ENCODE data around the gene MAGEB17.
"Not testable (repeated sequence)": the region's sequence is repeated elsewhere in the genome, so short reads cannot be mapped to it uniquely, and the experiment has no call there.

Gene MAGEB17

DNA sequence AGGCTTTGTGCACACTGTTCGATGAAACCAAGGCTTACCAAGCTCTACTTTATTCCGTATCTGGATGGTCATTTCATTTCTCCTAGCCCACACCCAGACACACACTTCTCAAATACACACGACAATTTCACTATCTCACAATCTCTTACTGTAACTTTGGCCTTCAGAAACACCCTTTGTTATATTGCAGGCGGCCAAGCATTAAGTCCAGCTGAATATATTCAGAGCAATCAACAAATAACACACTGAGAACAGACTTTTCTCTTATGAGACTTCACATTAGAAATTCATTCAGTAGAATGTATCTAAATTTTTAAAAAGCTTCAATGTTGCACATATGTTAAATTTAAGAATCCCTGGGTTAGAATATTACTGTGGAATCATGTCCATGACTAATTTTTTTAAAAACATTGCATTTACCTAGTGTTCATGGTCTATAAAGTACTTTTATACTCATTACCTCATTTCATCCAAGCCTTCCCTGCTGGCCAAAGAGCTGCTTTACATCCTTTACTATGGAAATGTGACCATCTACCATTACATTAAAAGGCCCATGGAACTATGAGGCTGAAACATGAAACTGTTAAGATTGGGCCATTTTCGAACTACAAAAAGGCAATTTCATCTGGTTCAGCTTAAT is 10.5 kb upstream of the MAGEB17 start:
- no peak for DNase-seq (ENCODE audit: low spot score)

DNA sequence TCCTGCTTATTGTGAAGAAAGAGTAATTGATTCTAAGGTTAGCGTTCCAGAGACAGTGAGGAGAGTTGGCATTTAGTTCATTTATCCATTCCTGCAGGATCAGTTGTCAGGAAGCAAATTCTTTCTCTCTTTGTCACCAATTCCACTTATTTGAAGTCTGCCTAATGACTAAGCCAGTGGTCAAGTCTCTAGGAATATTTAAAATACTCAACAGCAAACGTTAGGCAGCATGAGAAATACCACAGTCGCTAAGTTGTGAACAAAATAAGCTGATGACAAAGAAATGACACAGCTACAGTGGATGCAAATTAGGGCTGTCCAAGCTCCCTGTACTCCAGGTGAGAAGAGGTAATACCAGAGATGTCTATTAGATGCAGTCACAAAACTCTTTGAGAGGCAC is 6.6 kb upstream of the MAGEB17 start:
- no peak for DNase-seq (ENCODE audit: low spot score)

DNA sequence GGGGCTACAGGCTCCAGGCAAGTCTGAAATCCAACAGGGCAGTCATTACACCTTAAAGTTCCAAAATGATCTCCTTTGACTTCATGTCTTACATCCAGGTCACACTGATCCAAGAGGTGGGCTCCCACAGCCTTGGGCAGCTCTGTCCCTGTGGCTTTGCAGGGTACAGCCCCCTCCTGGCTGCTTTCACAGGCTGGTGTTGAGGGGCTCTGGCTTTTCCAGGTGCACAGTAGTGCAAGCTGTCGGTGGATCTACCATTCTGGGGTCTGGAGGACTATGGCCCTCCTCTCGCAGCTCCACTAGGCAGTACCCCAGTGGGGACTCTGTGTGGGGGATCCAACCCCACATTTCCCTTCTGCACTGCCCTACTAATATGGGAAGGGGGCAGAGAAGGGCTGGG is 6.1 kb upstream of the MAGEB17 start:
- not testable (repeated sequence) for DNase-seq (ENCODE audit: low spot score)

DNA sequence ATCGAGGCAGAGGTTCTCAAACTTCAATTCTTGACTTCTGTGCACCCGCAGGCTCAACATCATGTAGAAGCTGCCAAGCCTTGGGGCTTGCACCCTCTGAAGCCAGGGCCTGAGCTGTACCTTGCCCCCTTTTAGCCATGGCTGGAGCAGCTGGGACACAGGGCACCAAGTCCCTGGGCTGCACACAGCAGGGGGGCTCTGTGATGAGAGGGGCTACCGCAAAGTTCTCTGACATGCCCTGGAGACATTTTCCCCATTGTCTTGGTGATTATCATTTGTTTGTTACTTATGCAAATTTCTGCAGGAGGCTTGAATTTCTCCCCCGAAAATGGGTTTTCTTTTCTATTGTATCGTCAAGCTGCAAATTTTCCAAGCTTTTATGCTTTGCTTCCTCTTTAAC is 4.9 kb upstream of the MAGEB17 start:
- no peak for DNase-seq (ENCODE audit: low spot score)

DNA sequence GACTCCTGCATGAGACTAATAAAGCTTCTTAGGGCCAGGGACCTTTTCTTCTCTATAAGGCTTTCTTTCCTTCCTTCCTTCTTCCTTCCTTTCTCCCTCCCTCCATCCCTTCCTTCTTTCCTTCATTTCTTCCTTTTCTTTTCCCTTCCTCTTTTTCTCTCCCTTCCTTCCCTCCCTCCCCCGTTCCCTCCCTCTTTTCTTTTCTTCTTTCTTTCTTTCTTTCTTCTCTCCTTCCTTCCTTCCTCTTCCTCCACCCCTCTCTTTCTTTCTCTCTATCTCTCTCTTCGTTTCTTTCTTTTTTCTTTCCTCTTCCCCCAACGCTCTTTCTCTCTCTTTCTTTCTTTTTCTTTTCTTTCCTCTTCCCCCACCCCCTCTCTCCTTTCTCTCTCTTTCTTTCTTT is 2.5 kb upstream of the MAGEB17 start:
- DNase-seq (ENCODE audit: low spot score): no peak

DNA sequence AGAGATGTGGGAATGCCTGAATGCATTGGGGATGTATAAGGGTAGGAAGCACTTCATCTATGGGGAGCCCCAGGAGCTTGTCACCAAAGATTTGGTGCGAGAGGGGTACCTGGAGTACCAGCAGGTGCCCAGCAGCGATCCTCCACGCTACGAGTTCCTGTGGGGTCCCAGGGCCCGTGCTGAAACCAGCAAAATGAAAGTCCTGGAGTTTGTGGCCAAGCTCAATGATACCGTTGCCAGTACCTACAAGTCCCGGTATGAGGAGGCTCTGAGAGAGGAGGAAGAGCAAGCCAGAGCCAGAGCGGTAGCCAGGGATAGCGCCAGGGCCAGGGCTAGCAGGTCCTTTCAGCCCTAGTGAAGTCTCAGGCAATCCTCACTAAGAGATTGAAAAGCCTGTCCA is 3.8 kb downstream of the MAGEB17 start:
- no peak for DNase-seq (ENCODE audit: low spot score)

DNA sequence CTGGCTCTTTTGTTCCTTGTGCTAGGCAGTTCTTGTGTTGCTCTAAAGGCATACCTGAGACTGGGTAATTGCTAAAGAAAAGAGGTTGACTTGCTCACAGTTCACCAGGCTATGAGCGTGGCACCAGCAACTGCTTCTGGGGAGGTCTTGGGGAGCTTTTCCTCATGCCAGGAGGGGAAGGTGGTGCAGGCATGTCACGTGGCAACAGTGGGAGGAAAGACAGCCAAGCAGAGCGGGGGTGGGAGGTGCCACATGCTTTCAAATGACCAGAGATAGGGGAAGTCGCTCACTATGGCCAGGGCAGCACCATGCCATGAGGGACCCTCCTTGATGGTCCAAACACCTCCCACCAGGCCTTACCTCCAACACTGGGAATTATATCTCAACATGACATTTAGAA is 4.7 kb downstream of the MAGEB17 start:
- no peak for DNase-seq (ENCODE audit: low spot score)

DNA sequence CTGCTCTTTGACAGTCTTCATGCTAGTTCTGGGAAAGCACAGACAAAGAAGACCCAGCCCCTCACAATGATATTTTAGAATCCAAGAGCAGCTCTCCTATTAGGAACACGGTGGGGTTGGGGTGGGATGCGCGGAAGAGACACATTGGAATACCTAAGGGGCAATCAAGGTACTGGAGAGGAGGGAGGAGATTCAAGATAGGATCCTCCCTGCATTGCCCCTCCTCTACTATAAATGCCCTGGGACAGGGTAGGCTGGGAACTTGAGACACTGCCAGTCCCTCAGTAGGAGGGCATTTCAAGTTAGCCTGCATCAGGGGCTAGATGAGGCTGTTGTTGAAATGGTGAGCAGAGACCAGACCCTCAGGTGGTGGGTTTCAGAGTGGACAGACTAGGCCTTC is 5.1 kb downstream of the MAGEB17 start:
- no peak for DNase-seq (ENCODE audit: low spot score)

DNA sequence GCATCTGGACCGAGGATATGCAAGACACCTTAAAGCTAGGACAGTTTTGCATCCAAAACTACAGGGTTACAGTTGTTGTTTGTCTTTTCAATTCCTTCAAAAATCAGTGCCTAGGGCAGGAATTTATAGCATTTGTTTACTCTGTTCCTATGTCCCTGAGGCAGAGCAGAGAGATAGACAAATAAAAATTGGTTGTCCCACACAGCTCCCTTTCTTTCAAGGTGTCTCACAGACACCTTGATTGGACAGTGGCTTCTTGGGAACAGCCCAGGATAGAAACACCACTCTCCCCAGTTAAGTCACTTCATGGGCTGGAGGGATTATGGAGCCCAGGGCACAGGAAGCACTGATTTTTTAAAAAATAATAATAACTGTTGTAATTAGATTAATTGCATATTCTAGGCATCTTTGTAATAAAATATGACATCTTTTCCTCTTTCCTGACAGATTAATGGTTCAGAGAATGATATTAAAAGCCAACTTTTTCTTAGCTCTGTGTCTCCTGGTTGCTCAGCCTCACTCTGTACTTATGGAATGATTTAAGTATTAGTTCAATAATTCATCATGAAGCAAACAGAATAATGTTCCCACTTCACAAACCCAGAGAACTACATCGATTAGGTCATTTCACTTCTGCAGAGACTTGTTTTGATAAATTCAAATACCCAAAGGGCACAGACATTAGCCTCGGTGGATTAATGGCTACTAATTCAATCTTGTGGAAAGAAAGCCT is 8.2 kb downstream of the MAGEB17 start:
- no peak for DNase-seq (ENCODE audit: low spot score)

DNA sequence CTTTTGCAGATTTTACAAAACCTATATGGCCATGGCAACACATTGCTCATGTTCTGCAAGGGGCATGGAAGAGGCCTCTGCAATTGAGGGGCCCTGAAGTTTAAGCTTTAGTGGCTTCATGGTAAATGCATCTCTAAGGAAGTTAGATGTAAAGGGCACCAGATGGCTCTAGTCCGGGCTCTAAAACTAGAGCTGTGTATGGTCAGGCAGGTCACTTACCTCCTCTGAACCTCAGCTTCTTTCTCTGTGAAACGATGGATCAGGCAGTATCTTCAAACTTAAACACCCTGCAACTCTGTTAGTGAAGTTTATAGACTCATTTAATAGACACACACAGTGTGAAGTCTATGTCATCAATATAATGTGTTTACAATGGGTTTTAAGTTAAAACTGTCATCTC is 10.0 kb downstream of the MAGEB17 start:
- DNase-seq (ENCODE audit: low spot score): no peak

DNA sequence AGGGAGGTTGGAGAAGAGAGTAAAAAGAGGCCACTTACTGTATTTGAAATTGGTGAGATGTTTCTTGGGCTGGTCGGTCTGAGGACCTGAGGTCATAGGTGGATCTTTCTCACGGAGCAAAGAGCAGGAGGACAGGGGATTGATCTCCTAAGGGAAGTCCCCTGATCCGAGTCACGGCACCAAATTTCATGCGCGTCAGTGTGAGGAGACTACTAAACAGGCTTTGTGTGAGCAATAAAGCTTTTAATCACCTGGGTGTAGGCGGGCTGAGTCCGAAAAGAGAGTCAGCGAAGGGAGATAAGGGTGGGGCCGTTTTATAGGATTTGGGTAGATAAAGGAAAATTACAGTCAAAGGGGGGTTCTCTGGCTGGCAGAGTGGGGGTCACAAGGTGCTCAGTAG is 16.6 kb downstream of the MAGEB17 start:
- DNase-seq (ENCODE audit: low spot score): not testable (repeated sequence)

DNA sequence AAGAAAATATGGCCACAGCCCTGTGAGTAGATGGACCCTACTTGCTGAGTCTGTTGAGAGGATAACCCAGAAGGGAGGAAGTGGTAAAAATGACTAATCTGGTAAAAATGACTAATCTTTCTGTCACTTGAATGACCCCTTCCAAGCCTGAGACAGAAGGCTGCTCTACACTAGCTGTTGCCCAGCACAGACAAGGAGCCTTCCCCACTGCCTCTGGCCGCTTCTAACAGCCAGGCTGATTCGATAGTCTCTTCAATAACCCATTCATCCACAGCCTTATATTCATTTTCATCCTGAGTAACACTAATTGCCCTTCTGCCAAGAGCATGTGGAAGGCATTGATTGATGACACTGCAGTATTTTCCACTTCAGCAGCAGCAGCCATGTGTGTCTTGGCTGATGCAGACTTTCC is 18.4 kb downstream of the MAGEB17 start:
- DNase-seq (ENCODE audit: low spot score): no peak

DNA sequence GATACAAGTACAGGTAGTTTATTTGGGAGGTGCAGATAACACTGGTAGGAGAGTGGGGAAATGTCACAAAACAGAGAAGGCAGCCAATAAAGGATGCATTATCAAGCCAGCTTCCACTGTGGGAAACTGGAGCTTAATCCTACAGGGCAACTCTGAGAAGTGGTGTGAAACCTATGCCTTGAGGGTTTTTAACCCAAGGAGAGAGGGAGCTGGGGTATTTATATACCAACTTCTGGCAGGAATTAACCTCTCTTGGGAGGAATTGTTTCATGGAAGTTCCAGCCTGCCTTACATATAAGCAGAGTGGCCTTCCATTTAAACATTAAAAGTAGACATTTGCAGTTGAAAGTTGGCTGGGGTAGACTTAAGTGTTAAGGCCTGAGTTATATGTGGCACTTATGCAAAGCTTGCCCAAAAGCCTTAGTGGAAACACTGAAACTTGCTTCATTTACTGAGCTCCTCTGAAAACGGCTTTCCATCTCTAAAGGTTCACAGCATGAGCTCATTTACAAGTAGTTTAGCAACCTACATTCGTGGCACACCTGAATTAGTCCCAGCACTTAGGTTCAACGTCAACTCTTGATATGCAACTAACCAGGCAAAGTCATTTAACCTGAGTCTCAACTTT is 19.2 kb downstream of the MAGEB17 start:
- DNase-seq (ENCODE audit: low spot score): no peak

DNA sequence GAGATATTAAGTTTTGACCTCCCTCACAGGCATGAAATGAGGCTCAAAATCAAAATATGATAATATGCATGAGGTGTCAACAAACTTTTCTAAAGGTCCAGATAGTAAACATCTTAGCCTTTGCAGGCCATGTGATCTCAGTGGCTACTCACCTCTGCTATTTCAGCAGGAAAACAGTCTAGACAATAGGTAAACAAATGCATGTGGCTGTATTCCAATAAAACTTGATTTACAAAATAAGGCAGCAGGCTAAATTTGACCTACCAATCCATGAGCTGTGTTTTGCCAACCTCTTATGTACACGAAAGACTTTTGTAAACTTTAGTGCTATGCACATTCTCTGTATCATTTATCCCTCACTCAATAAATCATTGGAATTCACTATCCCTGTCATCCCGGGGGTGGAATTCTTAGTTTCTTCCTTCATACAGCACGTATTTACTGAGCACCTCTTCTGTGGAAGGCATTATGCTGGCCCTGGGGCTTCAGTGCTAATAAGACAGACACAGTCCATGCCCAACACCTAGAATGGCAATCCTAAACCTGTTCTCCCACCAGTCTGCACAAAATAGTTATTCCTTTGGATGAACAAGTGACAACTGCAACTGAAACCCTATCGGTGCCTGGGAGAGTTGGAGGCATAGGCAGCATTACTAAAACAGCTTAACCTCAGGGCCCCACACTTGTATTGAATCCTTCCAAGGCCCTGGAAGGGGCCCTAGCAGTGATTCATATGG is 19.9 kb downstream of the MAGEB17 start:
- no peak for DNase-seq (ENCODE audit: low spot score)

DNA sequence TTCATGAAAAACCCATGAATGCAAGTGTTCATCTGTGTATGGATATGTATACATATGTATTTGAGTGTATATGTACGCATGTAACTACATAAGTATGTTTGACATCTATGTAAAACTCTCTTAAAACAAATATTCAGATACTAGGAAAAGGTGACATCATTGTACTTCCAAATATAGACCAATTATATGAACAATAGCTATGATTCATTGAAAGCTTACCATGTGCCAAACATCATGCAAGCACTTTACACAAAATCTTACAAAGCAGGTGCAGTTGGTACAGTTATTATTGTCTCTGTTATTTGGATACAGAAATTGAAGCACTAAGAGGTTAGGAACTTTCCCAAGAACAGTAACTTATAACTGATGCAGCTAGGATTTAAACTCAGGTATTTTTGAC is 21.4 kb downstream of the MAGEB17 start:
- no peak for DNase-seq (ENCODE audit: low spot score)

DNA sequence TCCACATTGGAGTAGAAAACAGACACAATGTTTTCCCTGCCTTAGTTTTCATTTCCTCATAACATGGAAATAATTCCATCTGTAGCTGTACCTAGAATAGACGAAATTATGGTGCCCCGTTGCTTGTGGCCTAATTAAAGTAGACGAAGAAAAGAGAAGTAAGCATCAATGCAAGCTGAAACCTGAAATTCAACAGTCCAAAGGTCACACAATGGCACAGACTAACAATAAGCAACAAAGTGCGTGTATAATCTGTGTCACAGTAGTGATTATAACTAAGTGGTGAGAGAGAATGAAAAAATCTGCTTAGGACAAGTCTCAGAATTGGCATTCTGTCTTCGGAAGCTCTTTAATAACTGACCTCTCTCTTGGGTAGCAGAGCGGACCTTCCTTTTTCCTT is 24.3 kb downstream of the MAGEB17 start:
- DNase-seq (ENCODE audit: low spot score): no peak

DNA sequence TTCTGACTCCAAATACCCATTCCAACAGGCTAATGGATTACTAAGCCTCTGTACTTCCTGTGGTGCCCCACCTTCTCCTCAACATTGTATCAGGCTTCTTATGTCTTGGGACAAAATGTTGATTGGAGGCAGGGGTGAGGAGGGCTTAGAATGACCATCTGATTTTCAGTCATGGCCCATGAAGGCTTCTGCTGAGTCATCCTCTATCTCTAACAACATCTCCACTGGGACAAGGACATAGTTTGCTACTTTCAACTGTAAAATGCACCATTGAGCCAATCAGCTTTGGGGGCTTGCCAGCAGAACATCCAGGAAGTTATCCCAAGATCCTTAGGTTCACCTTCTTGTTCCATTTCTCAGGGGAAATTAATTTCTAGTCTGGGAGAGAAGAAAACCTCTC is 29.5 kb downstream of the MAGEB17 start:
- no peak for DNase-seq (ENCODE audit: low spot score)

DNA sequence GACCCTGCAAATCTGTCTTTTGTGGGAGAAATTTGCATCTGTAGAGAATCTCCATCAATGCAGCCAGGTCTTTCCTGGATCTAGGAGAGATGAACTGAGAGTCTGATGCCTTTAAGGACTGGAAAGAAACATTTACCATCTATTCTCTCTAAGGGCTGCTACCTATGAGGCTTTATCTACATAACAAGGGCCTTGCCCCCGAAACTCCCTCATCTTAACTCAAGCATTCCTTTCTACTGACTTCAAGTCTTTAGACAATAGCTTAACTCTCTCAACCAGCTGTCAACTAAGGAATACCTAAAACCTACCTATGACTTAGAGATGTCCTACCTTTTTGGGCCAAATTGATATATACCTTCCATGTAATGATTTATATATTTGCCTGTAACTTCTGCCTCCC is 32.1 kb downstream of the MAGEB17 start:
- no peak for DNase-seq (ENCODE audit: low spot score)

DNA sequence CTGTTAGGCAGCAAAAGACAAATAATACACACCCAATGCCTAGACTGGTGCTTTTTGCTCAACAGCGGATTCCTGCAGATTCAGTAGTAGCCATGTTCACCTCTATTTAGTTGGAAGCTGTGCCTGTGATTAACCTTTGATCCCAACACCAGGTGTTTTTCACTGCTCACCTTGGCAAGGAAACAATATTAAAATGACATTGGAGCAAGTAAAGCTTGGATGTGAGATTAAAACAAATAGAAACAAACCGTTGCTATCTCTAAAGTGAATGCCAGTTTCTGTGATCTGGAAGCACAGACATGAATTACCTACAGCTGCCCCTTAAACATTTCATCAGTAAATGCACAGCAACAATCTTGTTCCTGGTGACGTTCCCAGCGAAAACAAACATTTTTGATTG is 35.7 kb downstream of the MAGEB17 start:
- no peak for DNase-seq (ENCODE audit: low spot score)

DNA sequence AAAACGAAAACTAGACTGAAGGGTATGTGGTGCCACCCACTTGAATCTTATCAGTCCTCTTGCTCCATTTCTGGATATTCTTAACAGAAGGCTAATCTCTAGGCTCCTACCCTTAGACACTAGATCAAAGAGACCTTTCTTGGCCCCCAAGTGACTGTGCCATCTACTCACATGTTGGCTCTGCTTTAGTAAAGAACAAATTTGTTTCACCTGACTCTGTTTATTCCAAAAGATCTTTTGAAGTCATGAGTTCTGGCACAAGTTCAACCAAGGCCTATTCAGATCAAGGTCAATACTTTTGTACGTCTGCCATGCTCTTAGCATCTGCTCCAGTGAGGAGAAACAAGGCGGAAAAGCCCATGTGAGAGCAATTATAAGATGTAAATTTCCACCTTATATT is 37.3 kb downstream of the MAGEB17 start:
- no peak for DNase-seq (ENCODE audit: low spot score)

DNA sequence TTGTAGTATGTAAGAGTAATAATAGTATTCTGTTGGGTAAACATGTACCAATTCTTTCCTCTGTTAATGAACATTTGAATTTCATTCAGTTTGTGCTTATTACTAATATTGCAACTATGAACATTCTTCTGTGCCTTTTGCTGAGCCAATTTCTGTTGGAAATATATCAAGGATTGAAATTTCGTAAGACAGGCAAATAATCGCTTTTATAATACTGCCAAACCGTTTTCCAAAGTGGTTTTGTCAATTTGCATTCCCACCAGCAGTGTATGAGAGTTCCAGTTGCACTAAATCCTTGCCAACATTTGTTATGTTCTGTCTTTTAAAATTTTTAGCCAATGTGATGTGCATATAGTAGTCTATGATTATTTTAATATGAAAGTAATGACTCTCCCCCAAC is 38.6 kb downstream of the MAGEB17 start:
- no peak for DNase-seq (ENCODE audit: low spot score)

DNA sequence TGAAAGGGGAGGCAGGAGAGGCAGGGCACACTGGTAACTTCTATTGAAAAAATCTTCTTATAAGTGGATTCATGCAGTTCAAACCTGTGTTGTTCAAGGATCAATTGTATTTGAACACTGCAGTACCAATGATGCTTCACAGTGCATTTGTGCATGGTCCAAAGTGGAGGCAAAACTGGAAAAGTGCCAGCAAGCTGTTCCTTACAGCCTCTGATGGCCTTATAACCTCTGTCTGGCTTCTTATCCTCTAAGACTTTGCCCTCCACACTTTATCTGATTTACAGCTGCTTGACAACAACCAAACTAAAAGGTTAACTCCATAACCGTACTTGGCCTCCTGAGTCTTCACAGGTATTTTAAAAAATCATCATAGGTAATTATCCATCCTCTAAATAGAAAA is 40.4 kb downstream of the MAGEB17 start:
- no peak for DNase-seq (ENCODE audit: low spot score)

DNA sequence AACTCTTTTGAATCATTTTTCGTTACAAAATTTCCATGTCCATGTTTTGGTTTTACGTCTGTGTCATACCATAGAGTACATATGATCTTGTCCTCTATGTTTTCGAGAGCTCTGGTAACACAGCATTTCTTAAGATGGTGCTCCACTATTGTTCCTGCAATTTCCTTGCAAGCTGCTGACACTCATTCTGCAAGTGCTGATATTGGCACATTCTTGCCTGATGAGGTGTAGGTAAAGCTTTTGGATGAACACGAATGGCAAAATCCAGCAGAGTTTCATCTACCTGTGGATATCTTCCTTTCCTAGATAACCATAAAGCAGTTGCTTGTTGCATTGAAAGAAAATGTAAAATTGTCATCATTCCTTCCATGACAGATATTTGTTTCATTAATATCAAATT is 41.3 kb downstream of the MAGEB17 start:
- DNase-seq (ENCODE audit: low spot score): no peak
